Astrocyte (in vitro differentiated cells and primary cell): ENCODE results near the gene RTKN.

Experiments used
- CTCF ChIP-seq: IDR thresholded peaks from 2 replicates; pipeline ENCODE4 v1.5.1; 2011; ENCODE audit warnings: low read depth, mild to moderate bottlenecking, inconsistent platforms, low read length, moderate library complexity; ENCODE audit not compliant: insufficient read depth
- EZH2 ChIP-seq: IDR thresholded peaks from 2 replicates; pipeline ENCODE4 v1.6.1; 2012; ENCODE audit warnings: mild to moderate bottlenecking, low read length, inconsistent platforms; ENCODE audit not compliant: insufficient read depth

GRCh38 chr2:74428675-74429074, 13.1 kb downstream of the RTKN start:
- TF ChIP-seq CTCF (no peak), EZH2 (no peak)
